ENCODE measurements around the gene SH3BP5L. TPM values are rescaled to one million over a fixed set of nuclear protein-coding genes. Genes with fewer than 3 reads are reported as not detected.

SH3BP5L gene
- total RNA-seq, 1 donor from 2014 or later = 17.1 TPM

- no peak overlapping the region for H3K4me3 ChIP-seq (ENCODE audit: low read depth, low read length)
- no peaks in the 10 kb centered on the region for H3K36me3 ChIP-seq (ENCODE audit: control insufficient read depth, insufficient read depth, low read length)
- TF ChIP-seq, protein P1, sequence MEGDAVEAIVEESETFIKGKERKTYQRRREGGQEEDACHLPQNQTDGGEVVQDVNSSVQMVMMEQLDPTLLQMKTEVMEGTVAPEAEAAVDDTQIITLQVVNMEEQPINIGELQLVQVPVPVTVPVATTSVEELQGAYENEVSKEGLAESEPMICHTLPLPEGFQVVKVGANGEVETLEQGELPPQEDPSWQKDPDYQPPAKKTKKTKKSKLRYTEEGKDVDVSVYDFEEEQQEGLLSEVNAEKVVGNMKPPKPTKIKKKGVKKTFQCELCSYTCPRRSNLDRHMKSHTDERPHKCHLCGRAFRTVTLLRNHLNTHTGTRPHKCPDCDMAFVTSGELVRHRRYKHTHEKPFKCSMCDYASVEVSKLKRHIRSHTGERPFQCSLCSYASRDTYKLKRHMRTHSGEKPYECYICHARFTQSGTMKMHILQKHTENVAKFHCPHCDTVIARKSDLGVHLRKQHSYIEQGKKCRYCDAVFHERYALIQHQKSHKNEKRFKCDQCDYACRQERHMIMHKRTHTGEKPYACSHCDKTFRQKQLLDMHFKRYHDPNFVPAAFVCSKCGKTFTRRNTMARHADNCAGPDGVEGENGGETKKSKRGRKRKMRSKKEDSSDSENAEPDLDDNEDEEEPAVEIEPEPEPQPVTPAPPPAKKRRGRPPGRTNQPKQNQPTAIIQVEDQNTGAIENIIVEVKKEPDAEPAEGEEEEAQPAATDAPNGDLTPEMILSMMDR (IDR thresholded peaks at IDR 0.05; ENCODE audit: insufficient read depth, low read length, severe bottlenecking) = no peak
- FAIRE-seq (no peak), DNase-seq (ENCODE audit: low read depth) (no peak)
- H3K27me3 ChIP-seq (ENCODE audit: control insufficient read depth, insufficient read depth, low read length) = no peaks in the 10 kb centered on the region
These were observed 42.3 kb downstream of the SH3BP5L start for GRCh38 chr1:248783367-248783766.

GRCh38 chr1:248782416-248783141 lies 43.1 kb downstream of the SH3BP5L start:
- TF ChIP-seq, protein P1 (IDR thresholded peaks at IDR 0.05; ENCODE audit: insufficient read depth, low read length, severe bottlenecking) = no peak
- FAIRE-seq = peak; percentile 13
- Histone ChIP-seq H3K36me3 (ENCODE audit: control insufficient read depth, insufficient read depth, low read length) (no peaks in the 10 kb centered on the region), H3K4me3 (ENCODE audit: low read depth, low read length) (no peak overlapping the region), H3K27me3 (ENCODE audit: control insufficient read depth, insufficient read depth, low read length) (no peaks in the 10 kb centered on the region)
- no peak for DNase-seq (ENCODE audit: low read depth)

DNA sequence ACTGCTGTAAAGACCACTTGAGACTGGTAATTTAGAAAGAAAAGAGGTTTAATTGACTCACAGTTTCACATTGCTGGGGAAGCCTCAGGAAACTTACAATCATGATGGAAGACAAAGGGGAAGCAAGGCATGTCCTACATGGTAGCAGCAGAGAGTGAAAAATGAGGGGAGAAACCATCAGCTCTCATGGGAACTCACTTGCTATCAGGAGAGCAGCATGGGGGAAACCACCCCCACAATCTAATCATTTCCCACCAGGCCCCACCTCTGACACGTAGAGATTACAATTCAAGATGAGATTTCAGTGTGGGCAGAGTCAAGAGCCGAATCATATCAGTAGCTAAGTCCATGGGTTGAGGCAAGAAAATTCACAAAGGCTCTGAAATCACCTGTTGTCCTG lies 46.4 kb downstream of the SH3BP5L start:
- Histone ChIP-seq H3K27me3 (ENCODE audit: control insufficient read depth, insufficient read depth, low read length) (no peaks in the 10 kb centered on the region), H3K4me3 (ENCODE audit: low read depth, low read length) (no peak overlapping the region), H3K36me3 (ENCODE audit: control insufficient read depth, insufficient read depth, low read length) (no peaks in the 10 kb centered on the region)
- DNase-seq (ENCODE audit: low read depth) = no peak
- FAIRE-seq = no peak
- TF ChIP-seq, protein P1 (IDR thresholded peaks at IDR 0.05; ENCODE audit: insufficient read depth, low read length, severe bottlenecking) = no peak

DNA sequence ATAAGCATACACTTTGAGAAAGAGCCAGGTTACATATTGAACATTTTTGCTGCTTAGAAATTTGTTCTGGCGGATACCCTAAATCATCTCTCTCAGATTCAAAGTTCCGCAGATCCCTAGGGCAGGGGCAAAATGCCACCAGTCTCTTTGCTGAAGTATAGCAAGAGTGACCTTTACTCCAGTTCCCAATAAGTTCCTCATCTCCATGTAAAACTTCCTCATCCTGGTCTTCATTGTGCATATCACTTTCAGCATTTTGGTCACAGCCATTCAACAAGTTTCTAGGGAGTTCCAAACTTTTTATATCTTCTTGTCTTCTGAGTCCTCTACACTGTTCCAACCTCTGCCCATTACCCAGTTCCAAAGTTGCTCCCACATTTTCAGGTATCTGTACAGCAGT lies 46.8 kb downstream of the SH3BP5L start:
- Histone ChIP-seq H3K27me3 (ENCODE audit: control insufficient read depth, insufficient read depth, low read length) (no peaks in the 10 kb centered on the region), H3K4me3 (ENCODE audit: low read depth, low read length) (no peak overlapping the region), H3K36me3 (ENCODE audit: control insufficient read depth, insufficient read depth, low read length) (no peaks in the 10 kb centered on the region)
- FAIRE-seq (no peak), DNase-seq (ENCODE audit: low read depth) (no peak)
- TF ChIP-seq, protein P1 (IDR thresholded peaks at IDR 0.05; ENCODE audit: insufficient read depth, low read length, severe bottlenecking) = no peak

GRCh38 chr1:248776991-248777390 lies 48.7 kb downstream of the SH3BP5L start:
- TF ChIP-seq, protein P1 (IDR thresholded peaks at IDR 0.05; ENCODE audit: insufficient read depth, low read length, severe bottlenecking) = no peak
- Histone ChIP-seq H3K4me3 (ENCODE audit: low read depth, low read length) (no peak overlapping the region), H3K36me3 (ENCODE audit: control insufficient read depth, insufficient read depth, low read length) (no peaks in the 10 kb centered on the region), H3K27me3 (ENCODE audit: control insufficient read depth, insufficient read depth, low read length) (no peaks in the 10 kb centered on the region)
- FAIRE-seq = no peak
- DNase-seq (ENCODE audit: low read depth) = no peak

DNA sequence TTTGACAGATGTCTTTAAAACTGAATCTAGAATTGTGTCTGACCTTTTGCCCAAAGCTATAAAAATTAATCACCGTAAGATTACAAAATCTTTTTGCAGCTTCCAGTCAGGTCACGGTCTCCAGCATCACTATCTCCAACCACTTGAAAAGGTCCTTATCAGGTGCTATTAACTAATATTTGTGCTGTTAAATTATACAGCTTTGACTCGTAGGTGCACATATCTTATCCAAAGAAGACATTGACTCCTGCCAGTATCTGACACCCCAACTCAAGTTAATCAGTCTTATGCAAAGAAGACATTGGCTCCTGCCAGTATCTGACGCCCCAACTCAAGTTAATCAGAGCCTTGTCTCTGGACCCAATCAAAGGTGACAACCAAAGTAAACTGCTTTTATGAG lies 50.3 kb downstream of the SH3BP5L start:
- Histone ChIP-seq H3K4me3 (ENCODE audit: low read depth, low read length) (no peak overlapping the region), H3K27me3 (ENCODE audit: control insufficient read depth, insufficient read depth, low read length) (no peaks in the 10 kb centered on the region), H3K36me3 (ENCODE audit: control insufficient read depth, insufficient read depth, low read length) (no peaks in the 10 kb centered on the region)
- TF ChIP-seq, protein P1 (IDR thresholded peaks at IDR 0.05; ENCODE audit: insufficient read depth, low read length, severe bottlenecking) = no peak
- FAIRE-seq (no peak), DNase-seq (ENCODE audit: low read depth) (no peak)
